ENCODE results near the gene BAD. TPM values are rescaled to one million over a fixed set of nuclear protein-coding genes. Genes with fewer than 3 reads are reported as not detected.

BAD gene
- total RNA-seq, 1 donor from 2014 or later: 19.0 TPM

DNA sequence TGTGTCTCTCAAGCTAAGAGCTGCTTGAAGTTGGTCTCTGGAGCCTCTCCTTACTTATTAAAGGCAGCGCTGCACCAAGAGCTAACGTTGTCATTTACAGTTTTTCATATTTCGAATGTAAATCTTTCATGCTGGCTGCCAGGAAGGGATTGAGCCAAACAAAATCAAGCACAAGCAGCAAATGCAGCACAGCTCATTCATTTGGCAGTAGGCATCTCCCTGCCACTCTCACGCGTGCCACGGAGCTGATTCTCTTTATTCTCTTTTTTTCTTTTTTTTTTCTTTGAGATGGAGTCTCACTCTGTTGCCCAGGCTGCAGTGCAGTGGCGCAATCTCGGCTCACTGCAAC is 51.5 kb downstream of the BAD start:
- no peak overlapping the region for H3K9ac ChIP-seq
- peaks cover 47% of the 10 kb centered on the region for H3K27me3 ChIP-seq
- no peaks in the 10 kb centered on the region for H3K36me3 ChIP-seq
- H3K4me3 ChIP-seq: no peak overlapping the region
- H2AFZ ChIP-seq (replicated peaks): no peak overlapping the region
- TF ChIP-seq EZH2 (IDR thresholded peaks at IDR 0.05): no peak
- TF ChIP-seq, protein P1, sequence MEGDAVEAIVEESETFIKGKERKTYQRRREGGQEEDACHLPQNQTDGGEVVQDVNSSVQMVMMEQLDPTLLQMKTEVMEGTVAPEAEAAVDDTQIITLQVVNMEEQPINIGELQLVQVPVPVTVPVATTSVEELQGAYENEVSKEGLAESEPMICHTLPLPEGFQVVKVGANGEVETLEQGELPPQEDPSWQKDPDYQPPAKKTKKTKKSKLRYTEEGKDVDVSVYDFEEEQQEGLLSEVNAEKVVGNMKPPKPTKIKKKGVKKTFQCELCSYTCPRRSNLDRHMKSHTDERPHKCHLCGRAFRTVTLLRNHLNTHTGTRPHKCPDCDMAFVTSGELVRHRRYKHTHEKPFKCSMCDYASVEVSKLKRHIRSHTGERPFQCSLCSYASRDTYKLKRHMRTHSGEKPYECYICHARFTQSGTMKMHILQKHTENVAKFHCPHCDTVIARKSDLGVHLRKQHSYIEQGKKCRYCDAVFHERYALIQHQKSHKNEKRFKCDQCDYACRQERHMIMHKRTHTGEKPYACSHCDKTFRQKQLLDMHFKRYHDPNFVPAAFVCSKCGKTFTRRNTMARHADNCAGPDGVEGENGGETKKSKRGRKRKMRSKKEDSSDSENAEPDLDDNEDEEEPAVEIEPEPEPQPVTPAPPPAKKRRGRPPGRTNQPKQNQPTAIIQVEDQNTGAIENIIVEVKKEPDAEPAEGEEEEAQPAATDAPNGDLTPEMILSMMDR (IDR thresholded peaks at IDR 0.05): no peak
- TF ChIP-seq EZH2phosphoT487 (IDR thresholded peaks at IDR 0.05): no peak
- no peaks in the 10 kb centered on the region for H3K9me3 Mint-ChIP-seq
- H3K79me2 ChIP-seq (ENCODE audit: low read depth): no peaks in the 10 kb centered on the region
- peaks cover 16% of the 10 kb centered on the region for H3K27me3 Mint-ChIP-seq (ENCODE audit: insufficient read depth, low read depth)
- H3K27ac Mint-ChIP-seq: no peak overlapping the region
- H3K9me3 ChIP-seq (ENCODE audit: low read depth): no peaks in the 10 kb centered on the region
- H3F3A ChIP-seq (ENCODE audit: low read depth): peaks cover 44% of the 10 kb centered on the region
- DNase-seq (ENCODE audit: low spot score): no peak
- no peak overlapping the region for H3K27ac ChIP-seq
- H3K4me3 Mint-ChIP-seq: peak overlapping the region; percentile 92
- peaks cover 3% of the 10 kb centered on the region for H4K20me1 ChIP-seq (ENCODE audit: low read depth)
- H3K4me1 Mint-ChIP-seq: peaks cover 23% of the 10 kb centered on the region
- no peak overlapping the region for H3K4me2 ChIP-seq
- H3K36me3 Mint-ChIP-seq: no peaks in the 10 kb centered on the region
- peaks cover 8% of the 10 kb centered on the region for H3K4me1 ChIP-seq

DNA sequence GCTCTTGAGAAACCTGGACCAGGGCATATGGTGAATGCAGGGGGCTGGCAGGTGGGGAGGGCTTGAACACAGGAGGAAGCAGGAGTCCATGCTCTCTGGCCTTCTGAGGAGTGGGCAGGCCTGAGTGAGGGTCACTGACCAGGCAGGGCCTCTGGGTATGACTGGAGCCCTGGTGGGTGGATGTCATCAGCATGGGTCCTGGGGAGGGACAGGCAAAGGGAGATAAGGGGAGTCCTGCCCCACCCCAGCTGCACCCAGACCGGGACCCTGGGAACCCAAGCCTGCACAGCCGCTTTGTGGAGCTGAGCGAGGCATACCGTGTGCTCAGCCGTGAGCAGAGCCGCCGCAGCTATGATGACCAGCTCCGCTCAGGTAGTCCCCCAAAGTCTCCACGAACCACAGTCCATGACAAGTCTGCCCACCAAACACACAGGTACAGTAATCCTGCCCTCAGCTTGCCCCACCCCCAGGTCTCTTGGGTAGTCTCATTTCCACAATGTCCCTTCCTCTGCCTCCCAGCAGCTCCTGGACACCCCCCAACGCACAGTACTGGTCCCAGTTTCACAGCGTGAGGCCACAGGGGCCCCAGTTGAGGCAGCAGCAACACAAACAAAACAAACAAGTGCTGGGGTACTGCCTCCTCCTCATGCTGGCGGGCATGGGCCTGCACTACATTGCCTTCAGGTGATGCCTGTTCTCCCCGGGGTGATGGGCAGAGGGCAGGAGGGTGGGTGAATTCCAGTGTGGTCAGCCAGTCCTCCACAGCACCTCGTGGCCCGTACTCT is 52.1 kb downstream of the BAD start:
- H3K4me3 Mint-ChIP-seq: peak overlapping the region; percentile 92
- peaks cover 16% of the 10 kb centered on the region for H3K27me3 Mint-ChIP-seq (ENCODE audit: insufficient read depth, low read depth)
- no peaks in the 10 kb centered on the region for H3K36me3 Mint-ChIP-seq
- H3K9me3 ChIP-seq (ENCODE audit: low read depth): no peaks in the 10 kb centered on the region
- no peaks in the 10 kb centered on the region for H3K9me3 Mint-ChIP-seq
- no peak overlapping the region for H3K27ac Mint-ChIP-seq
- peaks cover 44% of the 10 kb centered on the region for H3F3A ChIP-seq (ENCODE audit: low read depth)
- peaks cover 47% of the 10 kb centered on the region for H3K27me3 ChIP-seq
- TF ChIP-seq, protein P1 (IDR thresholded peaks at IDR 0.05): no peak
- no peak for TF ChIP-seq EZH2phosphoT487 (IDR thresholded peaks at IDR 0.05)
- TF ChIP-seq EZH2 (IDR thresholded peaks at IDR 0.05): no peak
- no peaks in the 10 kb centered on the region for H3K79me2 ChIP-seq (ENCODE audit: low read depth)
- no peak for DNase-seq (ENCODE audit: low spot score)
- H3K4me1 ChIP-seq: peaks cover 8% of the 10 kb centered on the region
- H4K20me1 ChIP-seq (ENCODE audit: low read depth): peaks cover 3% of the 10 kb centered on the region
- H2AFZ ChIP-seq (replicated peaks): no peak overlapping the region
- H3K4me2 ChIP-seq: no peak overlapping the region
- no peak overlapping the region for H3K9ac ChIP-seq
- H3K4me3 ChIP-seq: no peak overlapping the region
- H3K36me3 ChIP-seq: no peaks in the 10 kb centered on the region
- no peak overlapping the region for H3K27ac ChIP-seq
- H3K4me1 Mint-ChIP-seq: peaks cover 25% of the 10 kb centered on the region

DNA sequence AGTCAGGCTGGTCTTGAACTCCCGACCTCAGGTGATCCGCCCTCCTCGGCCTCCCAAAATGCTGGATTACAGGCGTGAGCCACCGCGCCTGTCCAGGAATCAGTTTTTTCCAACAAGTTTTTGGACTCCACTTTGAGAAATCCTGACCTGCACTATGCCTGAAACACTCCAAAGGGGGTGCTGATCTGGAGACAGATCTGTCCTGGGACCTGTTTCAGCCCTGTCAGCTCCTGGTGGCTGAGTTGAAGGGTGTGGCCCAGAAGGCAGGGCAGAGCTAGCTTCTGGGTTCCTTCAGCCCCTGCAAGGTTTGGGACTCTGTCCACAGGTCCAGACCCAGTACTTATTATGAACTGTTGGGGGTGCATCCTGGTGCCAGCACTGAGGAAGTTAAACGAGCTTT is 52.9 kb downstream of the BAD start:
- H3K27me3 ChIP-seq: peaks cover 47% of the 10 kb centered on the region
- TF ChIP-seq EZH2phosphoT487 (IDR thresholded peaks at IDR 0.05) (no peak), EZH2 (IDR thresholded peaks at IDR 0.05) (no peak)
- TF ChIP-seq, protein P1 (IDR thresholded peaks at IDR 0.05): no peak
- H3K9ac ChIP-seq: no peak overlapping the region
- no peaks in the 10 kb centered on the region for H3K36me3 ChIP-seq
- Mint-ChIP-seq H3K4me3 (peak overlapping the region; percentile 92), H3K4me1 (peaks cover 32% of the 10 kb centered on the region), H3K27ac (no peak overlapping the region), H3K36me3 (no peaks in the 10 kb centered on the region), H3K9me3 (no peaks in the 10 kb centered on the region), H3K27me3 (ENCODE audit: insufficient read depth, low read depth) (peaks cover 14% of the 10 kb centered on the region)
- peaks cover 3% of the 10 kb centered on the region for H4K20me1 ChIP-seq (ENCODE audit: low read depth)
- no peak for DNase-seq (ENCODE audit: low spot score)
- H3K79me2 ChIP-seq (ENCODE audit: low read depth): no peaks in the 10 kb centered on the region
- no peak overlapping the region for H3K4me3 ChIP-seq
- H3K9me3 ChIP-seq (ENCODE audit: low read depth): no peaks in the 10 kb centered on the region
- no peak overlapping the region for H3K27ac ChIP-seq
- H3F3A ChIP-seq (ENCODE audit: low read depth): peaks cover 44% of the 10 kb centered on the region
- H3K4me1 ChIP-seq: peaks cover 14% of the 10 kb centered on the region
- H2AFZ ChIP-seq (replicated peaks): no peak overlapping the region
- H3K4me2 ChIP-seq: peak overlapping the region; percentile 95
